CD14-positive monocyte (primary cell): ENCODE results near the gene PPP1R8. TPM values are rescaled to one million over a fixed set of nuclear protein-coding genes. Genes with fewer than 3 reads are reported as not detected.

Source experiments
- DNase-seq, 3 donors: peaks; one replicate each; pipeline ENCODE4 v3.0.0-alpha.2; 2011 to 2022
- H2AFZ ChIP-seq: 2 replicates; pipeline ENCODE4 v1.6.0; 2012; ENCODE audit warnings: mild to moderate bottlenecking, low read depth, low read length, inconsistent platforms; ENCODE audit not compliant: insufficient read depth, poor library complexity, severe bottlenecking
- H3K27ac ChIP-seq, 2 donors: 1 replicate in 1 of 2; 2 replicates in 1 of 2; pipeline ENCODE4 v1.5.1; 2012 to 2013; ENCODE audit warnings: low read length in 2 of 2, control low read depth in 1 of 2, inconsistent platforms in 1 of 2, low read depth in 1 of 2, mild to moderate bottlenecking in 1 of 2
- H3K27me3 ChIP-seq, 2 donors: one replicate each; pipeline versions ENCODE4 v1.6.0 to v1.6.1; 2011 to 2013; ENCODE audit warnings: low read length in 2 of 2; ENCODE audit not compliant: control insufficient read depth in 2 of 2, insufficient read depth in 2 of 2
- H3K36me3 ChIP-seq, 2 donors: replicated peaks in 1 of 2; 1 replicate in 1 of 2; 2 replicates in 1 of 2; pipeline versions ENCODE4 v1.5.1 to v1.6.1; 2012 to 2013; ENCODE audit warnings: low read length in 2 of 2, control low read depth in 1 of 2, inconsistent platforms in 1 of 2, mild to moderate bottlenecking in 1 of 2; ENCODE audit not compliant: insufficient read depth in 2 of 2, control insufficient read depth in 1 of 2
- H3K4me1 ChIP-seq, 2 donors: 1 replicate in 1 of 2; 2 replicates in 1 of 2; pipeline versions ENCODE4 v1.5.1 to v1.6.1; 2012 to 2013; ENCODE audit warnings: low read length in 2 of 2, control low read depth in 1 of 2, inconsistent platforms in 1 of 2, mild to moderate bottlenecking in 1 of 2, moderate library complexity in 1 of 2; ENCODE audit not compliant: insufficient read depth in 2 of 2, control insufficient read depth in 1 of 2
- H3K4me2 ChIP-seq: replicated peaks from 2 replicates; pipeline ENCODE3; 2012; ENCODE audit warnings: low read length, moderate library complexity, mild to moderate bottlenecking; ENCODE audit not compliant: poor library complexity, severe bottlenecking; ENCODE audit errors: extremely low read depth
- H3K4me3 ChIP-seq, 3 experiments: fragments of 200-600 bp in 1 of 3; sonication (generic) in 1 of 3; replicated peaks in 1 of 3; 1 replicate in 2 of 3; 2 replicates in 1 of 3; pipeline ENCODE4 v1.5.1; 2011 to 2013; ENCODE audit warnings: low read length in 3 of 3, mild to moderate bottlenecking in 3 of 3, control low read depth in 2 of 3, low read depth in 2 of 3, inconsistent platforms in 1 of 3, moderate library complexity in 1 of 3
- H3K79me2 ChIP-seq: 2 replicates; pipeline ENCODE4 v1.6.0; 2012; ENCODE audit warnings: mild to moderate bottlenecking, control low read depth, inconsistent platforms, low read length, moderate library complexity; ENCODE audit not compliant: insufficient read depth
- H3K9ac ChIP-seq: 2 replicates; pipeline ENCODE4 v1.6.0; 2017; ENCODE audit warnings: low read length, mild to moderate bottlenecking; ENCODE audit not compliant: insufficient read depth, poor library complexity, severe bottlenecking
- H3K9me3 ChIP-seq, 2 donors: replicated peaks in 1 of 2; 1 replicate in 1 of 2; 2 replicates in 1 of 2; pipeline versions ENCODE4 v1.5.1 to v1.6.1; 2012 to 2013; ENCODE audit warnings: low read length in 2 of 2, control low read depth in 1 of 2; ENCODE audit not compliant: control insufficient read depth in 1 of 2, insufficient read depth in 1 of 2
- H4K20me1 ChIP-seq: 2 replicates; pipeline ENCODE4 v1.6.0; 2012; ENCODE audit warnings: mild to moderate bottlenecking, low read length, control low read depth, moderate library complexity; ENCODE audit not compliant: insufficient read depth
- H3K27ac Mint-ChIP-seq, 7 donors: one replicate each; pipeline ENCODE4 v1.8.0; 2020; ENCODE audit warnings: mild to moderate bottlenecking in 7 of 7, mixed read lengths in 7 of 7, moderate library complexity in 6 of 7, inconsistent platforms in 2 of 7
- H3K27me3 Mint-ChIP-seq, 3 donors: one replicate each; pipeline ENCODE4 v1.8.0; 2021 to 2022; ENCODE audit warnings: low read depth in 3 of 3, mild to moderate bottlenecking in 3 of 3, mixed read lengths in 3 of 3, moderate library complexity in 3 of 3, inconsistent platforms in 1 of 3
- H3K36me3 Mint-ChIP-seq, 2 donors: one replicate each; pipeline ENCODE4 v1.8.0; 2020; ENCODE audit warnings: mixed read lengths in 2 of 2, inconsistent platforms in 1 of 2, mild to moderate bottlenecking in 1 of 2
- H3K4me1 Mint-ChIP-seq: one replicate; pipeline ENCODE4 v1.8.0; 2020; ENCODE audit warnings: mild to moderate bottlenecking, mixed read lengths
- H3K4me3 Mint-ChIP-seq, 2 donors: one replicate each; pipeline ENCODE4 v1.8.0; 2020; ENCODE audit warnings: mild to moderate bottlenecking in 2 of 2, mixed read lengths in 2 of 2, moderate library complexity in 1 of 2
- H3K9me3 Mint-ChIP-seq, 7 donors: one replicate each; pipeline ENCODE4 v1.8.0; 2020 to 2022; ENCODE audit warnings: mixed read lengths in 7 of 7, mild to moderate bottlenecking in 6 of 7, moderate library complexity in 6 of 7, inconsistent platforms in 2 of 7
- CTCF ChIP-seq: fragments of 200-600 bp; IDR thresholded peaks from one replicate; pipeline ENCODE4 v1.8.0; 2022; ENCODE audit warnings: antibody characterized with exemption, mild to moderate bottlenecking
- WGBS: methylation state at CpG from one replicate; pipeline ENCODE4 v1.1.5; 2013; ENCODE audit warnings: missing lambda C conversion rate; ENCODE audit not compliant: insufficient coverage; 5-methylcytosine and 5-hydroxymethylcytosine counted together
- intact Hi-C, 2 donors: fragments of 100-400 bp; cut with micrococcal nuclease; formaldehyde crosslinking; loops; one replicate each; pipeline versions ENCODE4 v1.15.0 to v1.15.1; 2023
- polyA minus RNA-seq: library from RNA; depleted of rRNA, polyadenylated mRNA; stranded (reverse); fragments of >200 nt; gene quantifications from 2 replicates; pipeline ENCODE4 v1.2.3, GENCODE V29; 2012
- polyA plus RNA-seq, 3 donors: library from polyadenylated mRNA; depleted of rRNA in 1 of 3; unstranded in 2 of 3; stranded (reverse) in 1 of 3; fragments of 300-500 nt in 2 of 3; fragments of >200 nt in 1 of 3; fragmentation: Illumina TruSeq in 2 of 3; gene quantifications; 1 replicate in 2 of 3; 2 replicates in 1 of 3; pipeline ENCODE4 v1.2.3, GENCODE V29; 2012 to 2021
- total RNA-seq, 12 experiments: library from RNA in 1 of 12; stranded (reverse) in 1 of 12; fragments of 120-200 nt in 1 of 12; gene quantifications; one replicate each; pipeline ENCODE4 v1.2.4 and lab custom pipeline; 2013 to 2026; ENCODE audit warnings: mixed read lengths in 6 of 12, inconsistent platforms in 1 of 12

The PPP1R8 gene
- 39.2 TPM for total RNA-seq (2013)
- polyA plus RNA-seq: 10 to 100 TPM; 17.0 to 23.9 (median 21.4) TPM
- 28.8 and 43.5 TPM in 2 replicates for polyA minus RNA-seq
- 8.4 to 39.9 (median 19.7) reads per million in 11 experiments for total RNA-seq (lab: John Stamatoyannopoulos, UW)

- intact Hi-C loops: no loop called here
- no peak for TF ChIP-seq CTCF
- peaks cover 20 to 23% of the 10 kb centered on the region in 2 donors for H3K36me3 Mint-ChIP-seq
- Histone ChIP-seq H3K4me3 (peak within 1 kb of the TSS; percentile 62 to 96 (median 88)), H3K4me2 (peak within 1 kb of the TSS; percentile 90), H3K9ac (peak within 1 kb of the TSS; percentile 93), H3K27me3 (no peaks in the 10 kb centered on the region), H3K36me3 (peaks cover 25 to 31% of the 10 kb centered on the region in 2 donors), H3K79me2 (peaks cover 56% of the 10 kb centered on the region), H3K4me1 (peaks cover 14 to 19% of the 10 kb centered on the region in 2 donors), H3K9me3 (no peaks in the 10 kb centered on the region), H4K20me1 (peaks cover 9% of the 10 kb centered on the region), H2AFZ (peak within 1 kb of the TSS; percentile 98), H3K27ac (peak within 1 kb of the TSS; percentile 75 to 90)
- no peaks in the 10 kb centered on the region for H3K9me3 Mint-ChIP-seq
- 0% methylated on average over 50 of the region's 60 CpGs for WGBS
- DNase-seq: peak; percentile 77 to 90 (median 84)
- peaks cover 17% of the 10 kb centered on the region for H3K4me1 Mint-ChIP-seq
- peak within 1 kb of the TSS; percentile 91 to 95 (median 93) for H3K27ac Mint-ChIP-seq
- H3K4me3 Mint-ChIP-seq: peak within 1 kb of the TSS; percentile 93 to 96
- H3K27me3 Mint-ChIP-seq: no peaks in the 10 kb centered on the region
Observed at GRCh38 chr1:27830621-27831440, at the start of gene PPP1R8. PPP1R8 (plus strand) TSS chr1:27830782; CDS start chr1:27830836, 54 bp downstream.

DNA sequence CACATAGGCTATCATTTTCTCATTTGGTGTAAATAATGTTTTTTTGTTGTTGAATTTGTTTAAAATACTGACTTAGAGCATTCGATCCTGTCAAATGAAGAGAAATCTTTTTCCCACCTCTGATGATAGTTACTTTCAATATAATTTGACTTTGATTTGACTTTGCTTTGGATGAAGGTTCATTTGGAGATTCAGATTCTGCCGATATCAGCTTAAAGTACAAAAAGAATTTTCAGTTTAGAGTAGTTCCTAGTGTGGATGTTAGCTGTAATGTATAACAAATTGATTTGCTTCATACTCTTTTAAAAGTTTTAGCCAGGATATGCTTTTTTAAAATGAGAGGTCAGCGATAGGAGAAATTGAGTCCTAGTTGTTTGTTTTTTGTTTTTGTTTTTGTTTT, 47.6 kb upstream of the PPP1R8 start:
- H3K4me3 Mint-ChIP-seq: no peak overlapping the region
- no peaks in the 10 kb centered on the region for H3K9me3 Mint-ChIP-seq
- H3K27me3 ChIP-seq: no peaks in the 10 kb centered on the region
- peaks cover 50% of the 10 kb centered on the region for H3K4me1 Mint-ChIP-seq
- DNase-seq: no peak
- no peak overlapping the region for H3K4me3 ChIP-seq
- no peak overlapping the region for H2AFZ ChIP-seq
- peaks cover 2 to 14% of the 10 kb centered on the region in 2 donors for H3K36me3 ChIP-seq
- no peak overlapping the region for H3K9ac ChIP-seq
- H3K27me3 Mint-ChIP-seq: peaks cover 0 to 2% (median 0%) of the 10 kb centered on the region in 3 donors
- peaks cover 99% of the 10 kb centered on the region for H3K79me2 ChIP-seq
- no CpG with 5 or more reads among the region's 3 CpGs for WGBS
- H3K4me2 ChIP-seq: no peak overlapping the region
- no peaks in the 10 kb centered on the region for H3K9me3 ChIP-seq
- intact Hi-C loops: no loop called here
- H3K4me1 ChIP-seq: peaks cover 34 to 44% of the 10 kb centered on the region in 2 donors
- TF ChIP-seq CTCF: no peak
- peaks cover 100% of the 10 kb centered on the region for H4K20me1 ChIP-seq
- peak overlapping the region in 2 of 7 donors; percentile 37 to 43 for H3K27ac Mint-ChIP-seq
- no peak overlapping the region for H3K27ac ChIP-seq
- H3K36me3 Mint-ChIP-seq: peaks cover 8 to 13% of the 10 kb centered on the region in 2 donors
